Caco-2 (cell line): ENCODE measurements around the gene MYCBP2. TPM values are rescaled to one million over a fixed set of nuclear protein-coding genes. Genes with fewer than 3 reads are reported as not detected.

Experiments
- BruUV-seq: library from RNA; stranded (reverse); fragments of 400-500 nt; replicated peaks from 2 replicates; lab custom pipeline; 2021; lab: Mats Ljungman, UMichigan
- CTCF ChIA-PET: fragments of 300-600 bp; sonication (Branson Sonifier 250); formaldehyde crosslinking; loops from one replicate; lab custom pipeline; 2022; ENCODE audit warnings: antibody characterized with exemption; lab: Charles Lee
- POLR2A ChIA-PET: fragments of 300-600 bp; sonication (Branson Sonifier 250); formaldehyde crosslinking; loops from one replicate; lab custom pipeline; 2022; ENCODE audit warnings: antibody characterized with exemption; lab: Charles Lee
- DNase-seq, 2 experiments: peaks; one replicate each; pipeline versions ENCODE4 v3.0.0 to v3.0.0-alpha.2; 2020 to 2022
- H3K27me3 ChIP-seq: replicated peaks from 2 replicates; pipeline ENCODE4 v1.6.0; 2011; ENCODE audit warnings: low read length; ENCODE audit not compliant: control insufficient read depth, insufficient read depth
- H3K36me3 ChIP-seq: 2 replicates; pipeline ENCODE4 v1.5.1; 2011; ENCODE audit warnings: low read length; ENCODE audit not compliant: control insufficient read depth, insufficient read depth
- H3K4me1 ChIP-seq: fragments of 250-450 bp; sonication (Bioruptor Pico); 2 replicates; pipeline ENCODE4 v1.5.1; 2020; ENCODE audit warnings: mild to moderate bottlenecking
- H3K4me3 ChIP-seq: 2 replicates; pipeline ENCODE4 v1.5.1; 2011; ENCODE audit warnings: low read depth, mild to moderate bottlenecking, control low read depth, low read length
- H3K9me3 ChIP-seq: fragments of 250-450 bp; sonication (Bioruptor Pico); 2 replicates; pipeline ENCODE4 v1.5.1; 2020; ENCODE audit warnings: mild to moderate bottlenecking, moderate library complexity
- H3K27ac Mint-ChIP-seq: one replicate; pipeline ENCODE4 v1.8.0; 2022; ENCODE audit warnings: mixed read lengths; ENCODE audit not compliant: unreplicated experiment
- H3K27me3 Mint-ChIP-seq: one replicate; pipeline ENCODE4 v1.8.0; 2022; ENCODE audit warnings: mixed read lengths; ENCODE audit not compliant: insufficient read depth, unreplicated experiment
- H3K36me3 Mint-ChIP-seq: one replicate; pipeline ENCODE4 v1.8.0; 2022; ENCODE audit warnings: mild to moderate bottlenecking, mixed read lengths; ENCODE audit not compliant: insufficient read depth, unreplicated experiment
- H3K4me1 Mint-ChIP-seq: one replicate; pipeline ENCODE4 v1.8.0; 2022; ENCODE audit warnings: low read depth, mixed read lengths; ENCODE audit not compliant: unreplicated experiment
- H3K4me3 Mint-ChIP-seq: one replicate; pipeline ENCODE4 v1.8.0; 2022; ENCODE audit warnings: mild to moderate bottlenecking, moderate library complexity, mixed read lengths; ENCODE audit not compliant: unreplicated experiment
- H3K9me3 Mint-ChIP-seq: one replicate; pipeline ENCODE4 v1.8.0; 2022; ENCODE audit warnings: mixed read lengths; ENCODE audit not compliant: unreplicated experiment
- CTCF ChIP-seq, 2 experiments: fragments of 200-600 bp in 1 of 2; IDR thresholded peaks; 1 replicate in 1 of 2; 2 replicates in 1 of 2; pipeline versions ENCODE4 v1.5.1 to v1.8.0; 2011 to 2022; ENCODE audit warnings: antibody characterized with exemption in 1 of 2, control low read depth in 1 of 2, inconsistent platforms in 1 of 2, low read depth in 1 of 2, low read length in 1 of 2, mild to moderate bottlenecking in 1 of 2, moderate library complexity in 1 of 2; ENCODE audit not compliant: insufficient read depth in 1 of 2, severe bottlenecking in 1 of 2, unreplicated experiment in 1 of 2
- intact Hi-C: fragments of 100-400 bp; cut with micrococcal nuclease; formaldehyde crosslinking; loops from one replicate; pipeline ENCODE4 v1.10.0; 2022; ENCODE audit not compliant: unreplicated experiment
- total RNA-seq: library from RNA; stranded (reverse); gene quantifications from 2 replicates; pipeline ENCODE4 v1.2.3, GENCODE V29; 2022

MYCBP2 gene
- total RNA-seq, 1 experiment from 2014 or later: 41.3 TPM

GRCh38 chr13:77036279-77036678 lies 290.6 kb downstream of the MYCBP2 start:
- ChIA-PET CTCF (no interaction called here), POLR2A (no interaction called here)
- Histone ChIP-seq H3K4me3 (no peak overlapping the region), H3K4me1 (no peaks in the 10 kb centered on the region), H3K27me3 (no peaks in the 10 kb centered on the region), H3K36me3 (no peaks in the 10 kb centered on the region), H3K9me3 (no peaks in the 10 kb centered on the region)
- DNase-seq: no peak
- Mint-ChIP-seq H3K27me3 (peaks cover 3% of the 10 kb centered on the region), H3K9me3 (peaks cover 10% of the 10 kb centered on the region), H3K36me3 (no peaks in the 10 kb centered on the region), H3K4me1 (no peaks in the 10 kb centered on the region), H3K4me3 (no peak overlapping the region), H3K27ac (no peak overlapping the region)
- BruUV-seq: no TSS peak
- intact Hi-C loops: no loop called here
- TF ChIP-seq CTCF (IDR thresholded peaks at IDR 0.05; ENCODE audit: insufficient read depth in 1 of 2, low read depth in 1 of 2, low read length in 1 of 2, severe bottlenecking in 1 of 2, unreplicated experiment in 1 of 2): no peak

- Histone ChIP-seq H3K36me3 (no peaks in the 10 kb centered on the region), H3K27me3 (no peaks in the 10 kb centered on the region), H3K9me3 (no peaks in the 10 kb centered on the region), H3K4me3 (no peak overlapping the region), H3K4me1 (no peaks in the 10 kb centered on the region; the same call in 1 of the 2 replicates)
- no peak for DNase-seq
- no peak overlapping the region for H3K27ac Mint-ChIP-seq
- H3K9me3 Mint-ChIP-seq: peaks cover 7% of the 10 kb centered on the region
- ChIA-PET POLR2A (no interaction called here), CTCF (no interaction called here)
- H3K4me3 Mint-ChIP-seq: no peak overlapping the region
- peaks cover 3% of the 10 kb centered on the region for H3K27me3 Mint-ChIP-seq
- no peaks in the 10 kb centered on the region for H3K36me3 Mint-ChIP-seq
- BruUV-seq: no TSS peak
- no peak for TF ChIP-seq CTCF (IDR thresholded peaks at IDR 0.05; ENCODE audit: insufficient read depth in 1 of 2, low read depth in 1 of 2, low read length in 1 of 2, severe bottlenecking in 1 of 2, unreplicated experiment in 1 of 2)
- no peaks in the 10 kb centered on the region for H3K4me1 Mint-ChIP-seq
- intact Hi-C loops: no loop called here
Observed at GRCh38 chr13:77034881-77035280, 292.0 kb downstream of the MYCBP2 start.

- no peak for TF ChIP-seq CTCF (IDR thresholded peaks at IDR 0.05; ENCODE audit: insufficient read depth in 1 of 2, low read depth in 1 of 2, low read length in 1 of 2, severe bottlenecking in 1 of 2, unreplicated experiment in 1 of 2)
- no peak for DNase-seq
- H3K9me3 ChIP-seq: no peaks in the 10 kb centered on the region
- no peak overlapping the region for H3K4me3 ChIP-seq
- ChIA-PET POLR2A (interaction anchor here (0.6 kb wide), 1 partner anchor 9 kb away, joined by 5 read pairs; no protein-coding TSS in a partner anchor), CTCF (no interaction called here)
- H3K4me1 ChIP-seq: no peaks in the 10 kb centered on the region; the same call in 1 of the 2 replicates
- no peaks in the 10 kb centered on the region for H3K36me3 ChIP-seq
- BruUV-seq: no TSS peak
- peaks cover 3% of the 10 kb centered on the region for H3K27me3 Mint-ChIP-seq
- no peak overlapping the region for H3K4me3 Mint-ChIP-seq
- no peaks in the 10 kb centered on the region for H3K9me3 Mint-ChIP-seq
- no peak overlapping the region for H3K27ac Mint-ChIP-seq
- intact Hi-C loops: no loop called here
- H3K27me3 ChIP-seq: no peaks in the 10 kb centered on the region
- H3K4me1 Mint-ChIP-seq: no peaks in the 10 kb centered on the region
- no peaks in the 10 kb centered on the region for H3K36me3 Mint-ChIP-seq
Observed at GRCh38 chr13:77033717-77034302, 293.1 kb downstream of the MYCBP2 start.
